IPS DF 4.7 (cell line): ENCODE data around the gene SLC10A3.
"Not testable (repeated sequence)": the region's sequence is repeated elsewhere in the genome, so short reads cannot be mapped to it uniquely, and the experiment has no call there.

ENCODE experiments used
- DNase-seq: peaks from one replicate; pipeline ENCODE4 v3.0.0-alpha.2; 2013; ENCODE audit warnings: low spot score; ENCODE audit errors: extremely low read depth

The SLC10A3 gene

GRCh38 chrX:154511761-154512160 is 21.3 kb upstream of the SLC10A3 start:
- no peak for DNase-seq

GRCh38 chrX:154509455-154509854 is 19.0 kb upstream of the SLC10A3 start:
- DNase-seq = no peak

- DNase-seq = no peak
Measured at GRCh38 chrX:154508384-154508745, 17.9 kb upstream of the SLC10A3 start.

GRCh38 chrX:154507673-154508383 is 17.4 kb upstream of the SLC10A3 start:
- no peak for DNase-seq

- DNase-seq = no peak
Measured at GRCh38 chrX:154506483-154507332, 16.3 kb upstream of the SLC10A3 start.

GRCh38 chrX:154505734-154506133 is 15.3 kb upstream of the SLC10A3 start:
- DNase-seq = no peak

- no peak for DNase-seq
Measured at GRCh38 chrX:154502989-154503388, 12.6 kb upstream of the SLC10A3 start.

GRCh38 chrX:154502098-154502497 is 11.7 kb upstream of the SLC10A3 start:
- no peak for DNase-seq

- not testable (repeated sequence) for DNase-seq
Measured at GRCh38 chrX:154501423-154501822, 11.0 kb upstream of the SLC10A3 start.

- DNase-seq = not testable (repeated sequence)
Measured at GRCh38 chrX:154496591-154497137, 6.2 kb upstream of the SLC10A3 start.

- DNase-seq = no peak
Measured at GRCh38 chrX:154495472-154495922, 5.1 kb upstream of the SLC10A3 start.

GRCh38 chrX:154494715-154495114 is 4.3 kb upstream of the SLC10A3 start:
- DNase-seq = no peak

- DNase-seq = no peak
Measured at GRCh38 chrX:154490021-154490413, 412 bp downstream of the SLC10A3 start.

GRCh38 chrX:154489182-154489581 is 1.2 kb downstream of the SLC10A3 start:
- DNase-seq = no peak

GRCh38 chrX:154488336-154489075 is 1.9 kb downstream of the SLC10A3 start:
- DNase-seq = no peak

GRCh38 chrX:154487518-154488290 is 2.7 kb downstream of the SLC10A3 start:
- no peak for DNase-seq

GRCh38 chrX:154486396-154487207 is 3.8 kb downstream of the SLC10A3 start, which contains the start of gene UBL4A:
TSS of gene UBL4A (minus strand) at chrX:154486615. CDS start at chrX:154486584, 31 bp downstream.
- DNase-seq = no peak

GRCh38 chrX:154486052-154486395 is 4.4 kb downstream of the SLC10A3 start:
- DNase-seq = no peak

- DNase-seq = no peak
Measured at GRCh38 chrX:154485150-154486051, 5.0 kb downstream of the SLC10A3 start.
